ENCODE measurements around the gene FARS2. TPM values are rescaled to one million over a fixed set of nuclear protein-coding genes. Genes with fewer than 3 reads are reported as not detected.
A peak's percentile ranks its signal among the peaks of the same experiment; 100 is the strongest.

The FARS2 gene
- total and polyA plus RNA-seq, 2 donors (not counting 1 experiment from before 2014, with no cell fraction given): 11.0 to 18.5 TPM

- H3K27ac ChIP-seq (ENCODE audit: insufficient read depth, low read length): no peak overlapping the region
- no peaks in the 10 kb centered on the region for H4K20me1 ChIP-seq (ENCODE audit: control insufficient read depth, extremely low read depth, insufficient read depth, low read length)
- H2AFZ ChIP-seq (ENCODE audit: low read length): no peak overlapping the region
- DNase-seq (ENCODE audit: low read depth in 2 of 2): no peak
- H3K9me3 ChIP-seq (ENCODE audit: control insufficient read depth, insufficient read depth, low read depth, low read length): no peaks in the 10 kb centered on the region
- H3K9ac ChIP-seq (ENCODE audit: insufficient read depth, low read length): no peak overlapping the region
- no peak overlapping the region for H3K4me3 ChIP-seq (replicated peaks in 1 of 4; ENCODE audit: control extremely low read depth in 1 of 4, insufficient read depth in 1 of 4, low read depth in 3 of 4, low read length in 4 of 4)
- TF ChIP-seq EZH2 (IDR thresholded peaks at IDR 0.05; ENCODE audit: low read length, missing control alignments): no peak
- TF ChIP-seq, protein P1, sequence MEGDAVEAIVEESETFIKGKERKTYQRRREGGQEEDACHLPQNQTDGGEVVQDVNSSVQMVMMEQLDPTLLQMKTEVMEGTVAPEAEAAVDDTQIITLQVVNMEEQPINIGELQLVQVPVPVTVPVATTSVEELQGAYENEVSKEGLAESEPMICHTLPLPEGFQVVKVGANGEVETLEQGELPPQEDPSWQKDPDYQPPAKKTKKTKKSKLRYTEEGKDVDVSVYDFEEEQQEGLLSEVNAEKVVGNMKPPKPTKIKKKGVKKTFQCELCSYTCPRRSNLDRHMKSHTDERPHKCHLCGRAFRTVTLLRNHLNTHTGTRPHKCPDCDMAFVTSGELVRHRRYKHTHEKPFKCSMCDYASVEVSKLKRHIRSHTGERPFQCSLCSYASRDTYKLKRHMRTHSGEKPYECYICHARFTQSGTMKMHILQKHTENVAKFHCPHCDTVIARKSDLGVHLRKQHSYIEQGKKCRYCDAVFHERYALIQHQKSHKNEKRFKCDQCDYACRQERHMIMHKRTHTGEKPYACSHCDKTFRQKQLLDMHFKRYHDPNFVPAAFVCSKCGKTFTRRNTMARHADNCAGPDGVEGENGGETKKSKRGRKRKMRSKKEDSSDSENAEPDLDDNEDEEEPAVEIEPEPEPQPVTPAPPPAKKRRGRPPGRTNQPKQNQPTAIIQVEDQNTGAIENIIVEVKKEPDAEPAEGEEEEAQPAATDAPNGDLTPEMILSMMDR (conservative IDR thresholded peaks at IDR 0.05 in 1 of 2, IDR thresholded peaks at IDR 0.05 in 1 of 2; ENCODE audit: low read depth in 1 of 2, low read length in 2 of 2): no peak
- no peaks in the 10 kb centered on the region for H3K27me3 ChIP-seq (ENCODE audit: control insufficient read depth, insufficient read depth, low read length)
- no peak overlapping the region for H3K4me2 ChIP-seq (ENCODE audit: extremely low read depth, insufficient read depth, low read length)
- H3K4me1 ChIP-seq (ENCODE audit: control insufficient read depth, extremely low read depth, insufficient read depth, low read length): no peaks in the 10 kb centered on the region
- no peaks in the 10 kb centered on the region for H3K79me2 ChIP-seq (ENCODE audit: control insufficient read depth, insufficient read depth, low read length)
- no peaks in the 10 kb centered on the region for H3K36me3 ChIP-seq (ENCODE audit: control insufficient read depth, insufficient read depth, low read length)
Measured at GRCh38 chr6:5229356-5229755, 32.0 kb upstream of the FARS2 start.

GRCh38 chr6:5230081-5230480 is 31.2 kb upstream of the FARS2 start:
- H3K4me2 ChIP-seq (ENCODE audit: extremely low read depth, insufficient read depth, low read length): no peak overlapping the region
- H3K9ac ChIP-seq (ENCODE audit: insufficient read depth, low read length): no peak overlapping the region
- H3K4me1 ChIP-seq (ENCODE audit: control insufficient read depth, extremely low read depth, insufficient read depth, low read length): no peaks in the 10 kb centered on the region
- H2AFZ ChIP-seq (ENCODE audit: low read length): no peak overlapping the region
- no peak overlapping the region for H3K4me3 ChIP-seq (replicated peaks in 1 of 4; ENCODE audit: control extremely low read depth in 1 of 4, insufficient read depth in 1 of 4, low read depth in 3 of 4, low read length in 4 of 4)
- no peaks in the 10 kb centered on the region for H3K36me3 ChIP-seq (ENCODE audit: control insufficient read depth, insufficient read depth, low read length)
- TF ChIP-seq EZH2 (IDR thresholded peaks at IDR 0.05; ENCODE audit: low read length, missing control alignments): no peak
- TF ChIP-seq, protein P1 (conservative IDR thresholded peaks at IDR 0.05 in 1 of 2, IDR thresholded peaks at IDR 0.05 in 1 of 2; ENCODE audit: low read depth in 1 of 2, low read length in 2 of 2): no peak
- H3K79me2 ChIP-seq (ENCODE audit: control insufficient read depth, insufficient read depth, low read length): no peaks in the 10 kb centered on the region
- H3K27me3 ChIP-seq (ENCODE audit: control insufficient read depth, insufficient read depth, low read length): no peaks in the 10 kb centered on the region
- no peak overlapping the region for H3K27ac ChIP-seq (ENCODE audit: insufficient read depth, low read length)
- no peak for DNase-seq (ENCODE audit: low read depth in 2 of 2)
- H3K9me3 ChIP-seq (ENCODE audit: control insufficient read depth, insufficient read depth, low read depth, low read length): no peaks in the 10 kb centered on the region
- no peaks in the 10 kb centered on the region for H4K20me1 ChIP-seq (ENCODE audit: control insufficient read depth, extremely low read depth, insufficient read depth, low read length)

GRCh38 chr6:5231289-5231688 is 30.0 kb upstream of the FARS2 start:
- Histone ChIP-seq H3K27ac (ENCODE audit: insufficient read depth, low read length) (no peak overlapping the region), H3K79me2 (ENCODE audit: control insufficient read depth, insufficient read depth, low read length) (no peaks in the 10 kb centered on the region), H4K20me1 (ENCODE audit: control insufficient read depth, extremely low read depth, insufficient read depth, low read length) (no peaks in the 10 kb centered on the region), H3K27me3 (ENCODE audit: control insufficient read depth, insufficient read depth, low read length) (no peaks in the 10 kb centered on the region), H3K9me3 (ENCODE audit: control insufficient read depth, insufficient read depth, low read depth, low read length) (no peaks in the 10 kb centered on the region), H3K4me3 (replicated peaks in 1 of 4; ENCODE audit: control extremely low read depth in 1 of 4, insufficient read depth in 1 of 4, low read depth in 3 of 4, low read length in 4 of 4) (no peak overlapping the region), H3K4me2 (ENCODE audit: extremely low read depth, insufficient read depth, low read length) (no peak overlapping the region), H3K9ac (ENCODE audit: insufficient read depth, low read length) (no peak overlapping the region), H3K4me1 (ENCODE audit: control insufficient read depth, extremely low read depth, insufficient read depth, low read length) (no peaks in the 10 kb centered on the region), H3K36me3 (ENCODE audit: control insufficient read depth, insufficient read depth, low read length) (no peaks in the 10 kb centered on the region), H2AFZ (ENCODE audit: low read length) (no peak overlapping the region)
- DNase-seq (ENCODE audit: low read depth in 2 of 2): peak in 1 of 2 donors; percentile 15
- no peak for TF ChIP-seq EZH2 (IDR thresholded peaks at IDR 0.05; ENCODE audit: low read length, missing control alignments)
- TF ChIP-seq, protein P1 (conservative IDR thresholded peaks at IDR 0.05 in 1 of 2, IDR thresholded peaks at IDR 0.05 in 1 of 2; ENCODE audit: low read depth in 1 of 2, low read length in 2 of 2): no peak

All from fibroblast of lung (primary cell).